ENCODE results near the gene FGGY. TPM values are rescaled to one million over a fixed set of nuclear protein-coding genes. Genes with fewer than 3 reads are reported as not detected.

FGGY gene
- total RNA-seq, 4 donors from 2014 or later: 20.6 to 138 (median 32.8) TPM

- H3K27ac ChIP-seq: no peak overlapping the region
- TF ChIP-seq CTCF (IDR thresholded peaks at IDR 0.05) (no peak), POLR2A (IDR thresholded peaks at IDR 0.05) (no peak)
- H3K36me3 ChIP-seq: no peaks in the 10 kb centered on the region
- DNase-seq: no peak
- no peak overlapping the region for H3K4me3 ChIP-seq
- H3K27me3 ChIP-seq: no peaks in the 10 kb centered on the region
- no peaks in the 10 kb centered on the region for H3K9me3 ChIP-seq
- H3K4me1 ChIP-seq: no peaks in the 10 kb centered on the region
- intact Hi-C loops (cut with DNase I; ENCODE audit: low total_unique reads): no loop called here
Observed at GRCh38 chr1:59266180-59266926, 30.5 kb upstream of the FGGY start.

GRCh38 chr1:59266927-59267293, 30.0 kb upstream of the FGGY start:
- H3K27ac ChIP-seq: no peak overlapping the region
- no peaks in the 10 kb centered on the region for H3K4me1 ChIP-seq
- TF ChIP-seq POLR2A (IDR thresholded peaks at IDR 0.05) (no peak), CTCF (IDR thresholded peaks at IDR 0.05) (no peak)
- H3K27me3 ChIP-seq: no peaks in the 10 kb centered on the region
- no peak overlapping the region for H3K4me3 ChIP-seq
- intact Hi-C loops (cut with DNase I; ENCODE audit: low total_unique reads): no loop called here
- no peak for DNase-seq
- no peaks in the 10 kb centered on the region for H3K9me3 ChIP-seq
- H3K36me3 ChIP-seq: no peaks in the 10 kb centered on the region

GRCh38 chr1:59268406-59268805, 28.5 kb upstream of the FGGY start:
- TF ChIP-seq POLR2A (IDR thresholded peaks at IDR 0.05): no peak
- no peak for TF ChIP-seq CTCF (IDR thresholded peaks at IDR 0.05)

GRCh38 chr1:59271561-59272260, 25.2 kb upstream of the FGGY start:
- no peak for TF ChIP-seq CTCF (IDR thresholded peaks at IDR 0.05)
- no peak for TF ChIP-seq POLR2A (IDR thresholded peaks at IDR 0.05)
- Histone ChIP-seq H3K4me1 (no peaks in the 10 kb centered on the region), H3K27ac (no peak overlapping the region)

More at GRCh38 chr1:59268406-59268805, 28.5 kb upstream of the FGGY start:
- Histone ChIP-seq H3K4me1 (no peaks in the 10 kb centered on the region), H3K27ac (no peak overlapping the region), H3K4me3 (no peak overlapping the region), H3K9me3 (no peaks in the 10 kb centered on the region), H3K36me3 (no peaks in the 10 kb centered on the region), H3K27me3 (no peaks in the 10 kb centered on the region)
- intact Hi-C loops (cut with DNase I; ENCODE audit: low total_unique reads): no loop called here
- DNase-seq: no peak

GRCh38 chr1:59272507-59272906, 24.4 kb upstream of the FGGY start:
- Histone ChIP-seq H3K4me1 (no peaks in the 10 kb centered on the region), H3K27me3 (no peaks in the 10 kb centered on the region), H3K27ac (no peak overlapping the region), H3K36me3 (no peaks in the 10 kb centered on the region), H3K9me3 (no peaks in the 10 kb centered on the region), H3K4me3 (no peak overlapping the region)
- DNase-seq: no peak
- no peak for TF ChIP-seq POLR2A (IDR thresholded peaks at IDR 0.05)
- no peak for TF ChIP-seq CTCF (IDR thresholded peaks at IDR 0.05)
- intact Hi-C loops (cut with DNase I; ENCODE audit: low total_unique reads): no loop called here

More at GRCh38 chr1:59271561-59272260, 25.2 kb upstream of the FGGY start:
- no peak for DNase-seq
- Histone ChIP-seq H3K27me3 (no peaks in the 10 kb centered on the region), H3K9me3 (no peaks in the 10 kb centered on the region), H3K4me3 (no peak overlapping the region), H3K36me3 (no peaks in the 10 kb centered on the region)
- intact Hi-C loops (cut with DNase I; ENCODE audit: low total_unique reads): no loop called here

All from uterus (tissue), 4 donors.